CD4-positive, alpha-beta memory T cell (primary cell): ENCODE results near the gene SMIM15. TPM values are rescaled to one million over a fixed set of nuclear protein-coding genes. Genes with fewer than 3 reads are reported as not detected.

Experiments
- CTCF ChIA-PET: fragments of 350-600 bp; sonication (Branson Sonifier 250); formaldehyde crosslinking; loops from one replicate; lab custom pipeline; 2021; ENCODE audit warnings: inconsistent platforms; ENCODE audit not compliant: partially characterized antibody; lab: Charles Lee
- POLR2A ChIA-PET: fragments of 350-600 bp; sonication (Branson Sonifier 250); formaldehyde crosslinking; loops from one replicate; lab custom pipeline; 2021; ENCODE audit not compliant: partially characterized antibody; lab: Charles Lee
- DNase-seq, 5 donors: peaks; one replicate each; pipeline versions ENCODE4 v3.0.0 to v3.0.0-alpha.2; 2020 to 2022; ENCODE audit warnings: mixed read lengths in 1 of 5
- H3K27ac ChIP-seq: one replicate; pipeline ENCODE4 v1.7.0; 2013; ENCODE audit warnings: low read depth, low read length
- H3K27me3 ChIP-seq: 2 replicates; pipeline ENCODE4 v1.7.0; 2013; ENCODE audit warnings: mild to moderate bottlenecking, low read length, moderate library complexity; ENCODE audit not compliant: insufficient read depth
- H3K36me3 ChIP-seq: 2 replicates; pipeline ENCODE4 v1.7.0; 2013; ENCODE audit warnings: mild to moderate bottlenecking, low read length, moderate library complexity; ENCODE audit not compliant: insufficient read depth
- H3K4me1 ChIP-seq: 2 replicates; pipeline ENCODE4 v1.7.0; 2013; ENCODE audit warnings: mild to moderate bottlenecking, low read length, moderate library complexity; ENCODE audit not compliant: insufficient read depth
- H3K4me3 ChIP-seq, 2 donors: one replicate each; pipeline ENCODE4 v1.7.0; 2013; ENCODE audit warnings: low read length in 2 of 2, mild to moderate bottlenecking in 1 of 2
- H3K9me3 ChIP-seq, 2 donors: one replicate each; pipeline ENCODE4 v1.7.0; 2013; ENCODE audit warnings: low read length in 2 of 2, control low read depth in 1 of 2; ENCODE audit not compliant: control insufficient read depth in 1 of 2
- H3K27ac Mint-ChIP-seq, 7 donors: one replicate each; pipeline ENCODE4 v1.8.0; 2020 to 2021; ENCODE audit warnings: mixed read lengths in 7 of 7, mild to moderate bottlenecking in 6 of 7, inconsistent platforms in 3 of 7, moderate library complexity in 3 of 7
- H3K27me3 Mint-ChIP-seq, 2 donors: one replicate each; pipeline ENCODE4 v1.8.0; 2020 to 2021; ENCODE audit warnings: mixed read lengths in 2 of 2
- H3K36me3 Mint-ChIP-seq, 2 donors: one replicate each; pipeline ENCODE4 v1.8.0; 2020 to 2021; ENCODE audit warnings: mixed read lengths in 2 of 2, inconsistent platforms in 1 of 2, mild to moderate bottlenecking in 1 of 2
- H3K4me1 Mint-ChIP-seq, 4 donors: one replicate each; pipeline ENCODE4 v1.8.0; 2020 to 2021; ENCODE audit warnings: mixed read lengths in 4 of 4, mild to moderate bottlenecking in 1 of 4
- H3K4me3 Mint-ChIP-seq, 8 donors: one replicate each; pipeline ENCODE4 v1.8.0; 2020 to 2021; ENCODE audit warnings: mixed read lengths in 8 of 8, mild to moderate bottlenecking in 7 of 8, moderate library complexity in 6 of 8, inconsistent platforms in 3 of 8
- H3K9me3 Mint-ChIP-seq, 8 donors: one replicate each; pipeline ENCODE4 v1.8.0; 2020 to 2021; ENCODE audit warnings: mixed read lengths in 8 of 8, mild to moderate bottlenecking in 5 of 8, inconsistent platforms in 3 of 8, moderate library complexity in 1 of 8
- intact Hi-C: fragments of 100-400 bp; cut with micrococcal nuclease; formaldehyde crosslinking; loops from one replicate; pipeline ENCODE4 v1.15.1; 2023
- polyA plus RNA-seq, 2 donors: library from polyadenylated mRNA; unstranded; fragments of 300-500 nt; fragmentation: Illumina TruSeq; gene quantifications; one replicate each; pipeline ENCODE4 v1.2.3, GENCODE V29; 2021
- total RNA-seq, 2 experiments: library from RNA; stranded (reverse); gene quantifications; one replicate each; pipeline ENCODE4 v1.2.3, GENCODE V29; 2021

SMIM15 gene
- total and polyA plus RNA-seq, 4 experiments from 2014 or later = 32.8 to 41.0 (median 35.4) TPM

- Mint-ChIP-seq H3K9me3 (peaks cover 0 to 2% (median 0%) of the 10 kb centered on the region in 8 donors), H3K4me1 (peaks cover 0 to 7% (median 4%) of the 10 kb centered on the region in 4 donors), H3K4me3 (no peak overlapping the region), H3K27ac (no peak overlapping the region), H3K36me3 (no peaks in the 10 kb centered on the region), H3K27me3 (peaks cover 0 to 2% of the 10 kb centered on the region in 2 donors)
- POLR2A ChIA-PET = no interaction called here
- Histone ChIP-seq H3K4me1 (no peaks in the 10 kb centered on the region), H3K27ac (no peak overlapping the region), H3K36me3 (no peaks in the 10 kb centered on the region), H3K27me3 (no peaks in the 10 kb centered on the region), H3K9me3 (no peaks in the 10 kb centered on the region), H3K4me3 (no peak overlapping the region)
- CTCF ChIA-PET = no interaction called here
- intact Hi-C loops = no loop called here
- DNase-seq = no peak
Observed at GRCh38 chr5:61177716-61178115, 15.4 kb upstream of the SMIM15 start.

DNA sequence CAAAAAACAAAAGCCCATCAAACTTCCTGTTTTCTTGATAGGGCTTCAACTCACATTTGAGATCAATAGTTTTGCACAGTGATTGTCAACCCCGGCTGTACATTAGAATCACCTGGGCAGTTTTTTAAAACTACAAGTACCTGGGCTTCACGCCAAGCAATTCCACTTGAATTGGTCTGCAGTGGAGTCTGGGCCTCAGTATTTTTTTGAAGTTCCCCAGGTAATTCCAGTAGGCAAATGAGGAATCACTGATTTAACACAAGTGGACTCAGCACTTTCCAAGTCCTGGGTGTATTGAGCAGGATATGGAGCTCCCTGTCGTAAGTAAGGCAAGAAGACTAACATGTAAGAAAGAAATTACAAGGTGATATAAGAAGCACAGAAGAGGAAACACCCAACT lies 14.8 kb upstream of the SMIM15 start:
- peaks cover 0 to 7% (median 4%) of the 10 kb centered on the region in 4 donors for H3K4me1 Mint-ChIP-seq
- no peak for DNase-seq
- H3K9me3 Mint-ChIP-seq = peaks cover 0 to 2% (median 0%) of the 10 kb centered on the region in 8 donors
- H3K27ac Mint-ChIP-seq = no peak overlapping the region
- no peaks in the 10 kb centered on the region for H3K4me1 ChIP-seq
- H3K36me3 ChIP-seq = no peaks in the 10 kb centered on the region
- POLR2A ChIA-PET = no interaction called here
- no peak overlapping the region for H3K27ac ChIP-seq
- CTCF ChIA-PET = no interaction called here
- no peak overlapping the region for H3K4me3 ChIP-seq
- no peak overlapping the region for H3K4me3 Mint-ChIP-seq
- H3K36me3 Mint-ChIP-seq = no peaks in the 10 kb centered on the region
- no peaks in the 10 kb centered on the region for H3K9me3 ChIP-seq
- no peaks in the 10 kb centered on the region for H3K27me3 ChIP-seq
- peaks cover 0 to 2% of the 10 kb centered on the region in 2 donors for H3K27me3 Mint-ChIP-seq
- intact Hi-C loops = no loop called here

DNA sequence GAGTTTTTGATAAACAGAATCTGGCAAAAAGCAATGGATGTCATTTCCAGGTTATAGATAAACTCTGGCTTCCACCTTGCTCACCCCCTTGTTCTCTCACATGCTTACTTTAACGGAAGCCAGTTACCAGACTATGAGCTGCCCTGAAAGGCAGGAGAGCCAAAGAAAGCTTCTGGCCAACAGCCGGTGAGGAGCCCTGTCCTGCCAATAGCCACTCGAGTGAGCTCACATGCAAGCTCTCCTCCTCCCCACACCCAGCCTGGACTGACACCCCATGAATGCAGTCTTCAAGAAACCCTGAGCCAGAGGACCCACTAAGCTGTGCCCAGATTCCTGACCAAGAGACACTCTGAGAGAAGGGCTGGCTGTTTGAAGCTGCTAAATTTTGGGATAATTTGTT lies 14.4 kb upstream of the SMIM15 start:
- ChIA-PET POLR2A (no interaction called here), CTCF (no interaction called here)
- Histone ChIP-seq H3K9me3 (no peaks in the 10 kb centered on the region), H3K4me1 (no peaks in the 10 kb centered on the region), H3K27ac (no peak overlapping the region), H3K36me3 (no peaks in the 10 kb centered on the region), H3K4me3 (no peak overlapping the region), H3K27me3 (no peaks in the 10 kb centered on the region)
- Mint-ChIP-seq H3K4me1 (peaks cover 0 to 7% (median 4%) of the 10 kb centered on the region in 4 donors), H3K27ac (no peak overlapping the region), H3K9me3 (peaks cover 0 to 2% (median 0%) of the 10 kb centered on the region in 8 donors), H3K27me3 (peaks cover 0 to 2% of the 10 kb centered on the region in 2 donors), H3K36me3 (no peaks in the 10 kb centered on the region), H3K4me3 (no peak overlapping the region)
- no peak for DNase-seq
- intact Hi-C loops = no loop called here

- intact Hi-C loops = no loop called here
- ChIA-PET POLR2A (interaction anchor here (0.6 kb wide), 1 partner anchor 9 kb away, joined by 3 read pairs; the partner anchor contains the start of gene SMIM15), CTCF (no interaction called here)
- H3K27ac Mint-ChIP-seq = no peak overlapping the region
- H3K4me1 Mint-ChIP-seq = no peaks in the 10 kb centered on the region
- DNase-seq = no peak
- no peak overlapping the region for H3K4me3 Mint-ChIP-seq
- H3K27me3 ChIP-seq = no peaks in the 10 kb centered on the region
- no peaks in the 10 kb centered on the region for H3K4me1 ChIP-seq
- no peak overlapping the region for H3K27ac ChIP-seq
- H3K9me3 Mint-ChIP-seq = no peaks in the 10 kb centered on the region
- H3K27me3 Mint-ChIP-seq = peaks cover 0 to 2% of the 10 kb centered on the region in 2 donors
- no peak overlapping the region for H3K4me3 ChIP-seq
- no peaks in the 10 kb centered on the region for H3K36me3 Mint-ChIP-seq
- no peaks in the 10 kb centered on the region for H3K9me3 ChIP-seq
- no peaks in the 10 kb centered on the region for H3K36me3 ChIP-seq
Observed at GRCh38 chr5:61171479-61171878, 9.2 kb upstream of the SMIM15 start.

GRCh38 chr5:61168951-61169350 lies 6.7 kb upstream of the SMIM15 start:
- ChIA-PET POLR2A (no interaction called here), CTCF (interaction anchor here (1.4 kb wide), 1 partner anchor 490 kb away, joined by 3 read pairs; no protein-coding TSS in a partner anchor)
- no peaks in the 10 kb centered on the region for H3K9me3 Mint-ChIP-seq
- H3K9me3 ChIP-seq = no peaks in the 10 kb centered on the region
- H3K27ac Mint-ChIP-seq = no peak overlapping the region
- intact Hi-C loops = no loop called here
- no peaks in the 10 kb centered on the region for H3K27me3 ChIP-seq
- DNase-seq = no peak
- no peaks in the 10 kb centered on the region for H3K36me3 ChIP-seq
- H3K4me3 ChIP-seq = no peak overlapping the region
- peaks cover 0 to 2% of the 10 kb centered on the region in 2 donors for H3K27me3 Mint-ChIP-seq
- no peaks in the 10 kb centered on the region for H3K4me1 Mint-ChIP-seq
- no peak overlapping the region for H3K27ac ChIP-seq
- H3K36me3 Mint-ChIP-seq = no peaks in the 10 kb centered on the region
- no peaks in the 10 kb centered on the region for H3K4me1 ChIP-seq
- no peak overlapping the region for H3K4me3 Mint-ChIP-seq

DNA sequence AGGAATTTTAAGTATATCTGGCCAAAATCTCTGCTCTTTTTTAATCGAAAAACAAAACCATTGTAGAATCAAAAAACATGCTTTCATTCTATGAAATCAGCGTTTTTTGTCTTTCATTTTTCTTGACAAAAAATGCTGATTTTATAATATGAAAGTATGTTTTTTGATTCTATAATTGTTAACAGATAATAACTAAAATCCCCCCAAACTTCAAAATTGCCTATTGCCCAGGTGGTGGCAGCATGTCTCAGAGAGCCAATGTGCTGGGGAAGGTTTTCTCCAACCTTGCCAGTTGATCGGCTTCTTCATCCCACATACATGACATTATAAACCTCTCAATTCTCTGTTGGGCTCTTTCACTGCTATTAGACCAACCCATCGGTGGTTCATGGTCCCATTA lies 5.1 kb upstream of the SMIM15 start:
- intact Hi-C loops = no loop called here
- no peak overlapping the region for H3K4me3 Mint-ChIP-seq
- ChIA-PET CTCF (interaction anchor here (1.1 kb wide), 1 partner anchor 164 kb away, joined by 3 read pairs; no protein-coding TSS in a partner anchor), POLR2A (no interaction called here)
- H3K9me3 Mint-ChIP-seq = no peaks in the 10 kb centered on the region
- Histone ChIP-seq H3K27me3 (no peaks in the 10 kb centered on the region), H3K9me3 (no peaks in the 10 kb centered on the region), H3K36me3 (no peaks in the 10 kb centered on the region), H3K4me1 (peaks cover 13% of the 10 kb centered on the region), H3K27ac (no peak overlapping the region), H3K4me3 (no peak overlapping the region)
- H3K36me3 Mint-ChIP-seq = peaks cover 0 to 6% of the 10 kb centered on the region in 2 donors
- H3K27me3 Mint-ChIP-seq = peaks cover 0 to 2% of the 10 kb centered on the region in 2 donors
- peaks cover 6 to 13% (median 9%) of the 10 kb centered on the region in 4 donors for H3K4me1 Mint-ChIP-seq
- no peak for DNase-seq
- H3K27ac Mint-ChIP-seq = no peak overlapping the region

GRCh38 chr5:61163905-61164304 lies 1.6 kb upstream of the SMIM15 start:
- Histone ChIP-seq H3K27ac (no peak overlapping the region), H3K27me3 (no peaks in the 10 kb centered on the region), H3K4me1 (peaks cover 26% of the 10 kb centered on the region), H3K36me3 (peaks cover 11% of the 10 kb centered on the region), H3K9me3 (no peaks in the 10 kb centered on the region), H3K4me3 (no peak overlapping the region)
- Mint-ChIP-seq H3K27ac (peak overlapping the region in 4 of 7 donors; percentile 17 to 96 (median 90)), H3K4me1 (peaks cover 27 to 42% (median 34%) of the 10 kb centered on the region in 4 donors), H3K36me3 (peaks cover 25 to 35% of the 10 kb centered on the region in 2 donors), H3K27me3 (peaks cover 0 to 2% of the 10 kb centered on the region in 2 donors), H3K4me3 (peak overlapping the region in 3 of 8 donors; percentile 18 to 96 (median 94)), H3K9me3 (peaks cover 0 to 2% (median 0%) of the 10 kb centered on the region in 8 donors)
- intact Hi-C loops = loop anchor here (5.0 kb wide), 2 partner anchors 217 to 493 kb away; partner anchors contain the start of genes ERCC8 and NDUFAF2
- POLR2A ChIA-PET = interaction anchor here (3.7 kb wide), 1 partner anchor 167 kb away, joined by 21 read pairs; the partner anchor contains the start of gene ZSWIM6
- CTCF ChIA-PET = interaction anchor here (1.3 kb wide), 1 partner anchor 19 kb away, joined by 5 read pairs; no protein-coding TSS in a partner anchor
- DNase-seq = no peak
